GM21526 (cell line): ENCODE data around the gene TMPRSS11E.
"Not testable (repeated sequence)": the region's sequence is repeated elsewhere in the genome, so short reads cannot be mapped to it uniquely, and the experiment has no call there.

ENCODE experiments used
- ATAC-seq: cut with Tn5 transposase; IDR thresholded peaks from one replicate; pipeline ENCODE4 v1.9.1; 2021; ENCODE audit warnings: moderate library complexity; ENCODE audit not compliant: unreplicated experiment, low FRiP score

The TMPRSS11E gene

GRCh38 chr4:68460085-68460484 lies 12.8 kb downstream of the TMPRSS11E start:
- no peak for ATAC-seq

- no peak for ATAC-seq
These were observed 14.5 kb downstream of the TMPRSS11E start for GRCh38 chr4:68461790-68462189.

GRCh38 chr4:68462691-68463090 lies 15.4 kb downstream of the TMPRSS11E start:
- ATAC-seq = no peak

- no peak for ATAC-seq
These were observed 16.5 kb downstream of the TMPRSS11E start for GRCh38 chr4:68463796-68464195.

- no peak for ATAC-seq
These were observed 17.8 kb downstream of the TMPRSS11E start for GRCh38 chr4:68465058-68465457.

GRCh38 chr4:68466185-68466584 lies 18.9 kb downstream of the TMPRSS11E start:
- ATAC-seq = no peak

GRCh38 chr4:68466751-68467150 lies 19.5 kb downstream of the TMPRSS11E start:
- no peak for ATAC-seq

- peak; percentile 92 for ATAC-seq
These were observed 22.2 kb downstream of the TMPRSS11E start for GRCh38 chr4:68469482-68469881.

GRCh38 chr4:68476191-68476590 lies 28.9 kb downstream of the TMPRSS11E start:
- no peak for ATAC-seq

- no peak for ATAC-seq
These were observed 42.1 kb downstream of the TMPRSS11E start for GRCh38 chr4:68489338-68489737.

- no peak for ATAC-seq
These were observed 43.7 kb downstream of the TMPRSS11E start for GRCh38 chr4:68490826-68491457.

- ATAC-seq = no peak
These were observed 47.4 kb downstream of the TMPRSS11E start for GRCh38 chr4:68494688-68495087.

- ATAC-seq = peak; percentile 97
These were observed 51.2 kb downstream of the TMPRSS11E start for GRCh38 chr4:68498413-68499007.

GRCh38 chr4:68499021-68499420 lies 51.8 kb downstream of the TMPRSS11E start:
- ATAC-seq = no peak

- ATAC-seq = not testable (repeated sequence)
These were observed 56.2 kb downstream of the TMPRSS11E start for GRCh38 chr4:68503462-68503861.

GRCh38 chr4:68504836-68505235 lies 57.6 kb downstream of the TMPRSS11E start:
- ATAC-seq = not testable (repeated sequence)

- not testable (repeated sequence) for ATAC-seq
These were observed 58.2 kb downstream of the TMPRSS11E start for GRCh38 chr4:68505452-68505851.

GRCh38 chr4:68518889-68519288 lies 71.6 kb downstream of the TMPRSS11E start:
- no peak for ATAC-seq

- ATAC-seq = no peak
These were observed 73.7 kb downstream of the TMPRSS11E start for GRCh38 chr4:68520985-68521384.

GRCh38 chr4:68522232-68522631 lies 75.0 kb downstream of the TMPRSS11E start:
- not testable (repeated sequence) for ATAC-seq

GRCh38 chr4:68535974-68536373 lies 88.7 kb downstream of the TMPRSS11E start:
- ATAC-seq = no peak

- ATAC-seq = no peak
These were observed 89.1 kb downstream of the TMPRSS11E start for GRCh38 chr4:68536375-68536774.
